ENCODE results near the gene PCBP3. TPM values are rescaled to one million over a fixed set of nuclear protein-coding genes. Genes with fewer than 3 reads are reported as not detected.
"Not testable (repeated sequence)": the region's sequence is repeated elsewhere in the genome, so short reads cannot be mapped to it uniquely, and the experiment has no call there.

The PCBP3 gene
- total and polyA plus RNA-seq, 4 donors: 0.36 to 1.6 (median 0.42) TPM

GRCh38 chr21:45882645-45883044 is 239.1 kb downstream of the PCBP3 start:
- TF ChIP-seq JUND (IDR thresholded peaks at IDR 0.05) (no peak), FOXA1 (IDR thresholded peaks at IDR 0.05) (no peak), TAF1 (conservative IDR thresholded peaks at IDR 0.05) (no peak), SP1 (IDR thresholded peaks at IDR 0.05) (no peak)
- WGBS: 86% methylated on average over 8 of the region's 8 CpGs
- Histone ChIP-seq H3K9me3 (ENCODE audit: control insufficient read depth in 4 of 4, low read length in 3 of 4) (no peaks in the 10 kb centered on the region), H3K4me1 (ENCODE audit: control insufficient read depth in 4 of 4, insufficient read depth in 4 of 4, low read length in 3 of 4) (no peaks in the 10 kb centered on the region), H3K36me3 (ENCODE audit: control insufficient read depth in 4 of 4, insufficient read depth in 3 of 4, low read depth in 1 of 4, low read length in 3 of 4) (no peaks in the 10 kb centered on the region), H3K27me3 (ENCODE audit: control insufficient read depth in 4 of 4, insufficient read depth in 4 of 4, low read length in 3 of 4) (peaks cover 0 to 3% (median 0%) of the 10 kb centered on the region in 4 donors), H3K4me3 (ENCODE audit: low read depth in 1 of 3, low read length in 3 of 3) (no peak overlapping the region), H3K9ac (ENCODE audit: low read depth in 1 of 2, low read length in 2 of 2) (no peak overlapping the region), H3K27ac (ENCODE audit: low read depth in 1 of 2, low read length in 2 of 2) (no peak overlapping the region)
- no peak for DNase-seq (ENCODE audit: low spot score)

- Histone ChIP-seq H3K9ac (ENCODE audit: low read depth in 1 of 2, low read length in 2 of 2) (no peak overlapping the region), H3K27me3 (ENCODE audit: control insufficient read depth in 4 of 4, insufficient read depth in 4 of 4, low read length in 3 of 4) (no peaks in the 10 kb centered on the region), H3K9me3 (ENCODE audit: control insufficient read depth in 4 of 4, low read length in 3 of 4) (no peaks in the 10 kb centered on the region), H3K36me3 (ENCODE audit: control insufficient read depth in 4 of 4, insufficient read depth in 3 of 4, low read depth in 1 of 4, low read length in 3 of 4) (no peaks in the 10 kb centered on the region), H3K4me1 (ENCODE audit: control insufficient read depth in 4 of 4, insufficient read depth in 4 of 4, low read length in 3 of 4) (no peaks in the 10 kb centered on the region), H3K4me3 (ENCODE audit: low read depth in 1 of 3, low read length in 3 of 3) (no peak overlapping the region), H3K27ac (ENCODE audit: low read depth in 1 of 2, low read length in 2 of 2) (no peak overlapping the region)
- no peak for DNase-seq (ENCODE audit: low spot score)
- WGBS: 91% methylated on average over 4 of the region's 4 CpGs
- TF ChIP-seq SP1 (IDR thresholded peaks at IDR 0.05): no peak
- no peak for TF ChIP-seq ZBTB33 (IDR thresholded peaks at IDR 0.05)
- TF ChIP-seq ATF3 (IDR thresholded peaks at IDR 0.05): no peak
- no peak for TF ChIP-seq MAX (IDR thresholded peaks at IDR 0.05)
- no peak for TF ChIP-seq HNF4G (IDR thresholded peaks at IDR 0.05)
- TF ChIP-seq YY1 (IDR thresholded peaks at IDR 0.05): no peak
- no peak for TF ChIP-seq NR2F2 (IDR thresholded peaks at IDR 0.05)
Measured at GRCh38 chr21:45883090-45883489, 239.6 kb downstream of the PCBP3 start.

GRCh38 chr21:45885597-45885929 is 242.0 kb downstream of the PCBP3 start:
- WGBS: 77% methylated on average over 3 of the region's 3 CpGs
- no peaks in the 10 kb centered on the region for H3K36me3 ChIP-seq (ENCODE audit: control insufficient read depth in 4 of 4, insufficient read depth in 3 of 4, low read depth in 1 of 4, low read length in 3 of 4)
- H3K27me3 ChIP-seq (ENCODE audit: control insufficient read depth in 4 of 4, insufficient read depth in 4 of 4, low read length in 3 of 4): no peaks in the 10 kb centered on the region
- no peak overlapping the region for H3K9ac ChIP-seq (ENCODE audit: low read depth in 1 of 2, low read length in 2 of 2)
- no peak for TF ChIP-seq REST (IDR thresholded peaks at IDR 0.05)
- TF ChIP-seq ZBTB33 (IDR thresholded peaks at IDR 0.05): no peak
- no peak for TF ChIP-seq MAX (IDR thresholded peaks at IDR 0.05)
- no peak for TF ChIP-seq GABPA (IDR thresholded peaks at IDR 0.05 in 1 of 2, conservative IDR thresholded peaks at IDR 0.05 in 1 of 2)
- TF ChIP-seq HNF4G (IDR thresholded peaks at IDR 0.05): no peak
- no peak for TF ChIP-seq SP1 (IDR thresholded peaks at IDR 0.05)
- TF ChIP-seq RXRA (IDR thresholded peaks at IDR 0.05): no peak
- TF ChIP-seq RAD21 (IDR thresholded peaks at IDR 0.05): no peak
- TF ChIP-seq FOXA2 (IDR thresholded peaks at IDR 0.05): no peak
- H3K27ac ChIP-seq (ENCODE audit: low read depth in 1 of 2, low read length in 2 of 2): no peak overlapping the region
- peaks cover 0 to 4% (median 0%) of the 10 kb centered on the region in 4 donors for H3K4me1 ChIP-seq (ENCODE audit: control insufficient read depth in 4 of 4, insufficient read depth in 4 of 4, low read length in 3 of 4)
- H3K9me3 ChIP-seq (ENCODE audit: control insufficient read depth in 4 of 4, low read length in 3 of 4): no peaks in the 10 kb centered on the region
- no peak overlapping the region for H3K4me3 ChIP-seq (ENCODE audit: low read depth in 1 of 3, low read length in 3 of 3)
- DNase-seq (ENCODE audit: low spot score): no peak

- not testable (repeated sequence) for H3K27me3 ChIP-seq (ENCODE audit: control insufficient read depth in 4 of 4, insufficient read depth in 4 of 4, low read length in 3 of 4); H3K4me3 ChIP-seq (ENCODE audit: low read depth in 1 of 3, low read length in 3 of 3); H3K4me1 ChIP-seq (ENCODE audit: control insufficient read depth in 4 of 4, insufficient read depth in 4 of 4, low read length in 3 of 4); H3K9ac ChIP-seq (ENCODE audit: low read depth in 1 of 2, low read length in 2 of 2); H3K36me3 ChIP-seq (ENCODE audit: control insufficient read depth in 4 of 4, insufficient read depth in 3 of 4, low read depth in 1 of 4, low read length in 3 of 4); H3K9me3 ChIP-seq (ENCODE audit: control insufficient read depth in 4 of 4, low read length in 3 of 4); H3K27ac ChIP-seq (ENCODE audit: low read depth in 1 of 2, low read length in 2 of 2); DNase-seq (ENCODE audit: low spot score)
- 74% methylated on average over 21 of the region's 21 CpGs for WGBS
Measured at GRCh38 chr21:45885930-45886601, 242.5 kb downstream of the PCBP3 start.
